Measurements from ENCODE around the gene LCLAT1.

DNA sequence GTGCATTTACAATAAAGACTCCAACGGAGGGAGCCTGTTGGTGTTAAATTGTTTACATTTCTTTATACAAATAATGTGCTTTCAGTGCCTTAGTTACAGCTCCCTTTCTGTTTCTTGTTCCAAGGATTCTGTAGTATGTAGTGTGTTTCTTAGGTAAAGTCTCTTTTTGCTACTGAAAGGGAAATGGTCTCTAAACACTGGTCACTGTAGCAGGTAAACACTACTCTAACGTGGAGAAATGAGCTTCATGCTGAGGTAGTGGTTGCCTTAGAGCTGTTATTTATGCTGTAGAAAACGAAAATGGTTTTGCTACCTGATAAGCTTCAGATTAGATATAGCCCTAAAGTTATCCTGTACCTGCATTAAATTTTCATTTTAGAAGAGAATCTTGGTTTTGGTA, 196.6 kb downstream of the LCLAT1 start:
- TF ChIP-seq, protein P1, sequence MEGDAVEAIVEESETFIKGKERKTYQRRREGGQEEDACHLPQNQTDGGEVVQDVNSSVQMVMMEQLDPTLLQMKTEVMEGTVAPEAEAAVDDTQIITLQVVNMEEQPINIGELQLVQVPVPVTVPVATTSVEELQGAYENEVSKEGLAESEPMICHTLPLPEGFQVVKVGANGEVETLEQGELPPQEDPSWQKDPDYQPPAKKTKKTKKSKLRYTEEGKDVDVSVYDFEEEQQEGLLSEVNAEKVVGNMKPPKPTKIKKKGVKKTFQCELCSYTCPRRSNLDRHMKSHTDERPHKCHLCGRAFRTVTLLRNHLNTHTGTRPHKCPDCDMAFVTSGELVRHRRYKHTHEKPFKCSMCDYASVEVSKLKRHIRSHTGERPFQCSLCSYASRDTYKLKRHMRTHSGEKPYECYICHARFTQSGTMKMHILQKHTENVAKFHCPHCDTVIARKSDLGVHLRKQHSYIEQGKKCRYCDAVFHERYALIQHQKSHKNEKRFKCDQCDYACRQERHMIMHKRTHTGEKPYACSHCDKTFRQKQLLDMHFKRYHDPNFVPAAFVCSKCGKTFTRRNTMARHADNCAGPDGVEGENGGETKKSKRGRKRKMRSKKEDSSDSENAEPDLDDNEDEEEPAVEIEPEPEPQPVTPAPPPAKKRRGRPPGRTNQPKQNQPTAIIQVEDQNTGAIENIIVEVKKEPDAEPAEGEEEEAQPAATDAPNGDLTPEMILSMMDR (conservative IDR thresholded peaks at IDR 0.05 in 1 of 2, IDR thresholded peaks at IDR 0.05 in 1 of 2; ENCODE audit: extremely low read depth in 1 of 2, insufficient read depth in 1 of 2, low read depth in 1 of 2, low read length in 2 of 2): no peak
- no peak for TF ChIP-seq EZH2 (IDR thresholded peaks at IDR 0.05; ENCODE audit: borderline replicate concordance, low read length)

Measured in mammary epithelial cell (primary cell).